Stimulated activated CD4-positive, alpha-beta T cell treated with anti-CD3 and anti-CD28 coated beads, Interleukin-15, amount 100 ng/mL, for 1 hour (primary cell): Measurements from ENCODE around the gene KDR.

ENCODE experiments used
- DNase-seq, 2 donors: peaks; one replicate each; pipeline ENCODE4 v3.0.0-alpha.2; 2020; ENCODE audit warnings: low read depth in 1 of 2, low spot score in 1 of 2

KDR gene

GRCh38 chr4:55031158-55031557 is 94.2 kb downstream of the KDR start:
- DNase-seq, result no peak

GRCh38 chr4:55030589-55030988 is 94.8 kb downstream of the KDR start:
- DNase-seq, result no peak

- no peak for DNase-seq
These were observed 95.4 kb downstream of the KDR start for GRCh38 chr4:55029821-55030503.

DNA sequence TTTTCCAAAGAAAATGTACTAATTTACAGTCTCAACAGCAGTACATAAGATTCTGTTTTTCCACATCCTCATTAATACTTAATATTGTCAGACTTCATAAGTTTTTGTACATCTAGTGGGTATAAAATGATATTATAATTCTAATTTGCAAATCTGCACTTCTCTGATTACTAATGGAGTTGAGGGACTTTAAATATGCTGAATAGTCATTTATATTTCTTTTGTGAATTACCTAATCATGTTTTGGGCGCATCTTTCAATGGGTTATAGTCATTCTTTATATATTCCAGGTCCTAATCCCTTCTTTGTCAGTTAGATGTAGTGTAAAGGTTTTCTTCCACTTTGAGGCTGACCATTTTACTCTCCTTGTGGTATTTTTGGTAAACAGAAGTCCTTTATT is 96.1 kb downstream of the KDR start:
- DNase-seq, result no peak
